Measurements from ENCODE around the gene TMED5.
"Not testable (repeated sequence)": the region's sequence is repeated elsewhere in the genome, so short reads cannot be mapped to it uniquely, and the experiment has no call there.

GRCh38 chr1:93165895-93166294, 14.3 kb downstream of the TMED5 start:
- TF ChIP-seq CTCF (IDR thresholded peaks at IDR 0.05; ENCODE audit: insufficient read depth, low read length, poor library complexity, severe bottlenecking); EZH2phosphoT487 (conservative IDR thresholded peaks at IDR 0.05; ENCODE audit: low read length): not testable (repeated sequence)
